ENCODE results near the gene RAB6C. TPM values are rescaled to one million over a fixed set of nuclear protein-coding genes. Genes with fewer than 3 reads are reported as not detected.
"Not testable (repeated sequence)": the region's sequence is repeated elsewhere in the genome, so short reads cannot be mapped to it uniquely, and the experiment has no call there.

Gene RAB6C
- total and polyA plus RNA-seq, 2 of the 8 experiments (the other 6 are each of a cell fraction or from before 2014, with no cell fraction given), result 0.03 to 0.09 TPM

- TF ChIP-seq CTCF (IDR thresholded peaks at IDR 0.05; ENCODE audit: control extremely low read depth in 1 of 3, insufficient read depth in 1 of 3, low read depth in 1 of 3, low read length in 3 of 3) (no peak), USF2 (IDR thresholded peaks at IDR 0.05; ENCODE audit: low read length) (no peak), YY1 (IDR thresholded peaks at IDR 0.05; ENCODE audit: low read depth, low read length) (no peak)
Observed at GRCh38 chr2:129975016-129975774, 4.3 kb upstream of the RAB6C start (continued).

GRCh38 chr2:129976969-129977368 is 2.5 kb upstream of the RAB6C start:
- H2AFZ ChIP-seq (ENCODE audit: low read length); H4K5ac ChIP-seq (ENCODE audit: insufficient read length, low read depth, low read length); H3K4ac ChIP-seq (replicated peaks; ENCODE audit: insufficient read length, low read depth, low read length); H3K4me3 ChIP-seq (ENCODE audit: extremely low read depth in 1 of 4, insufficient read depth in 2 of 4, low read depth in 3 of 4, low read length in 4 of 4); H4K91ac ChIP-seq (replicated peaks; ENCODE audit: insufficient read length, low read length); POLR2A ChIA-PET (ENCODE audit: partially characterized antibody); H3K79me1 ChIP-seq (ENCODE audit: low read depth, low read length); H4K8ac ChIP-seq (ENCODE audit: extremely low read depth, insufficient read depth, low read length); H3K14ac ChIP-seq (ENCODE audit: insufficient read length); H2BK15ac ChIP-seq (ENCODE audit: low read length); H3K27ac ChIP-seq (ENCODE audit: low read depth, low read length); H4K20me1 ChIP-seq (replicated peaks in 1 of 2; ENCODE audit: control insufficient read depth in 1 of 2, insufficient read depth in 2 of 2, low read length in 2 of 2); H3K23ac ChIP-seq (ENCODE audit: insufficient read length); FAIRE-seq; CTCF ChIA-PET (ENCODE audit: partially characterized antibody); H3K36me3 ChIP-seq (ENCODE audit: control insufficient read depth in 2 of 4, insufficient read depth in 4 of 4, low read length in 3 of 4); H2BK20ac ChIP-seq (ENCODE audit: low read length); DNase-seq (ENCODE audit: low read depth in 1 of 2, low spot score in 2 of 2); H3K56ac ChIP-seq (replicated peaks; ENCODE audit: insufficient read length, low read depth, low read length); H2BK5ac ChIP-seq (ENCODE audit: low read depth, low read length); H2BK120ac ChIP-seq (replicated peaks; ENCODE audit: low read depth, low read length); H2AK5ac ChIP-seq (ENCODE audit: low read depth, low read length); H3K4me1 ChIP-seq (replicated peaks in 1 of 4; ENCODE audit: control insufficient read depth in 3 of 4, insufficient read depth in 4 of 4, low read length in 3 of 4); H3K4me2 ChIP-seq (ENCODE audit: insufficient read depth in 1 of 2, low read depth in 2 of 2, low read length in 2 of 2); H3K9me3 ChIP-seq (ENCODE audit: insufficient read depth in 2 of 2, low read depth in 1 of 2, low read length in 1 of 2); H3K9ac ChIP-seq (replicated peaks in 1 of 4; ENCODE audit: extremely low read depth in 1 of 4, low read depth in 3 of 4, low read length in 3 of 4); H3K79me2 ChIP-seq (ENCODE audit: control insufficient read depth in 1 of 2, insufficient read depth in 2 of 2, low read length in 2 of 2); H2BK12ac ChIP-seq (ENCODE audit: low read depth, low read length); H3K23me2 ChIP-seq (ENCODE audit: low read depth, low read length); H3K18ac ChIP-seq (ENCODE audit: extremely low read depth, low read length): not testable (repeated sequence)
- 90% methylated on average over 3 of the region's 3 CpGs; no CpG with 5 or more reads in 1 of the 2 experiments for WGBS, 2 experiments (ENCODE audit: extremely low coverage in 1 of 2, insufficient coverage in 1 of 2, insufficient read length in 1 of 2, insufficient replicate concordance in 2 of 2, low coverage in 1 of 2, low lambda C conversion rate in 2 of 2, missing lambda C conversion rate in 1 of 2)
- peaks cover 1 to 12% (median 6%) of the 10 kb centered on the region in 4 experiments; a peak in 3 of 7 replicates for H3K27me3 ChIP-seq (replicated peaks in 1 of 4; ENCODE audit: control insufficient read depth in 3 of 4, extremely low read depth in 1 of 4, insufficient read depth in 3 of 4, low read length in 3 of 4)
